HG02610 (cell line): ENCODE data around the gene PKD2L2.
"Not testable (repeated sequence)": the region's sequence is repeated elsewhere in the genome, so short reads cannot be mapped to it uniquely, and the experiment has no call there.

ENCODE experiments used
- ATAC-seq: cut with Tn5 transposase; IDR thresholded peaks from one replicate; pipeline ENCODE4 v1.9.1; 2021; ENCODE audit warnings: mild to moderate bottlenecking, moderate library complexity; ENCODE audit not compliant: unreplicated experiment

The PKD2L2 gene

GRCh38 chr5:137887831-137888230, 1.4 kb upstream of the PKD2L2 start:
- no peak for ATAC-seq

DNA sequence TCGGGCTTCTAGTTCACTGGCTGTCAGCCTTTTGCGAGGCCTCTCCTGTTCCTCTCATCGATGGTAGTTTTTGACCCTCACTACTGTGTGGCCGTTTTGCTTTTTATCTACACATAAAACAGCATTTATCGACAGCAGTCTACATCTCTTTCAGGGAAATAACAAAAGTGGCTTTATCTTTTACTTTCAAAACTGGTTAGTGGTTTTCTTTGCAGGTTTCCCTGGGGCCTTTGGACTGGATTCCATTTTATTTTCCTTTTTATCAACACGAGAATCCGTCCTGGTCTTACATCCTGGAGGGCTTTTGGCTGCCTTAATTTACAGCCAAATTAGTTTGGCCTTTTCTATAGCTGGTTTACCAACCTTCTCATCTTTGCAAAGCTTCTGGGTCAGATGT, 793 bp upstream of the PKD2L2 start:
- ATAC-seq: no peak

DNA sequence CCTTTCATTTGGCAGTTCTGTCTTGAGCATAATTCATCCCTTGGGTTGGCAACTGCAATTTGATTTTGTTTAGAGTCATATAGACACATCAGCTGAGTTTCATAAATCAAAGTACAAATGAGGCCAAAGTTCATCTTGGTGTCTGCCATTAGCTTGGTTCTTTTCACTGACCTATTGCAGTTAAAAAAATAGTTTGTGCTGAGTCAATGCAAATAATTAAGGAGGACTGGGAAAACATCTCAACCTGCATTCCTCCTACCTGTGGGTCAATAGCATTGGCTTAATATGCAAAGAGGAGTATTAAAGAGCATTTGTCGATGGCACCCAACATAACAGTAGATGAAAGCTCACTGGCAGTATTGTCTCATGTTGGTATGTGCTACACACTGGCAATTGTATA, 1.6 kb downstream of the PKD2L2 start:
- ATAC-seq: no peak

DNA sequence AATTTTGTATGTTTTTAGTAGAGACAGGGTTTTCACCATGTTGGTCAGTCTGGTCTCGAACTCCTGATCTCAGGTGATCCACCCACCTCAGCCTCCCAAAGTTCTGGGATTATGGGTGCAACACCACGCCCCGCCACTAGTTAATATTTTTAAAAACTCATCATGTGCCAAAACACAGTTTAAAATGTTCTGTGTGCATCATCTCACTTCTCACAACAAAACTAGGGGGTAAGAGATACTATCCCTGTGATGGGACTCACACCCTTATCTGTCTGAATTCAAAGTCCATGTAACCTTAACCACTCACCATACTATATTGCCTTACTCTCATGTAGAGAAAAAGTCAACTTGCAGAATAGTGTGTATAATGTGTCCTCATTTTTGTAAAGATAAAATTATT, 2.6 kb downstream of the PKD2L2 start:
- ATAC-seq: no peak

DNA sequence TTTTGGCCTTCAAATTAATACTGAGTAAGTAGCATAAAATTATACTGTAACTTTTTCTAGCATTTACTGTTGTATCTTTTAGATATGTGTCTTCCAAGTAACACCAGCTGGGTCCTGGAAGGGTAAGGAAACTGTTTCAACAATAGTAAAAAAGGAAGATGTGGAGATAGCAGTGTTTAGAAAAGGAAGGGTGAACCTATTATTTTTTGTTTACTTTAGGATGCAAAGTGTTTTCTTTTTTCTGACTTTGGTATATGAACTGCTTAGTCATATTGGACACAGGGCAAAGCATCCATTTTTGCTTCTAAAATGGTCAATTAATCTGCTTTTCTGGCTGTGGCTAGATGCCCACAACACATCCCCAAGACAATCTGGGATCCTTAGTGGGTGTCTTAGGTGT, 5.3 kb downstream of the PKD2L2 start:
- no peak for ATAC-seq

GRCh38 chr5:137896560-137896959, 7.3 kb downstream of the PKD2L2 start:
- ATAC-seq: no peak

GRCh38 chr5:137899493-137899892, 10.2 kb downstream of the PKD2L2 start:
- ATAC-seq: no peak

- no peak for ATAC-seq
These were observed 12.0 kb downstream of the PKD2L2 start for GRCh38 chr5:137901011-137901817.

DNA sequence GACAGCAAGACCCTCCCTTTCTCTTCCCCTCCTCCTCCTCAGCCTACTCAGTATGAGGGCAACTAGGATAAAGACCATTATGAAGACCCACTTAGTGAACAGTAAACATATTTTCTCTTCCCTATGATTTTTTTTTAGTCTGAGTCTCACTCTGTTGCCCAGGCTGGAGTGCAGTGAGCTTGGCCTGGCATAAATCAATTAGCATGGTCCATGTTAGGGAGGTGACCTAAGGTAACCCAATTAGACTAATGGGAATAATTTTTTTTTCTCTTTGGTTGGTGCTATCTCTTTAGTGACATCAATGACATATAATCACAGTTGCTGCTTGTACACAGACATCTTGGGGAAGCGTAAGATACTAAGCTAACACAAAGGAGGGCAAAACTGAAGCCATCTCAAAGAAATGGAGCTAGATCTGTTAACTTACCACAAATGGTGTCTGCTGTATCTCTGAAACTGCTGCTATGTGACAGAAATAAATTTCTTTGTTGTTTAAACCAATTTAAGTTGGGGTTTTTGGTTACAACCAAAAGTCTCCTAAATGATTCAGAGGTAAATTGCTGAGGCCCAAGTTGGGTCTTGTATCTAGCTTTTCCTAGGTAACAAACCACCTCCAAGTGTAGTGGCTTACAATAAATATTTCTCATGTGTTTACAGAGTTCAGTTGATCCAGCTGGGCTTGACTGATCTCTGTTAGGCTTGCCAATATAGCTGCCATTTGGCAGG, 13.3 kb downstream of the PKD2L2 start:
- ATAC-seq: no peak

GRCh38 chr5:137914758-137915157, 25.5 kb downstream of the PKD2L2 start:
- no peak for ATAC-seq

DNA sequence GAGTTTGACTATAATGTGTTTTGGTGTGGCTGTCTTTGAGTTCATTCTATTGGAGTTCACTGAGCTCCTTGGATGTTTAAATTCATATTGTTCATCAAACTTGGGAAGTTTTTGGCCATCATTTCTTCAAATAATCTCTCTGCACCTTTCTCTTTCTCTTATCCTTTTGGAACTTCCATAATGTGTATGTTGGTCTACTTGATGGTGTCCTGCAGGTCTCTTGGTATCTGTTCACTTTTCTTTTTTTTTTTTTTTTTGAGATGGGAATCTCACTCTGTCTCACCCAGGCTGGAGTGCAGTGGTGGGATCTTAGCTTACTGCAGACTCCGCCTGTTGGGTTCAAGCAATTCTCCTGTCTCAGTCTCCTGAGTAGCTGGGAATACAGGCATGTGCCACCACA, 27.7 kb downstream of the PKD2L2 start:
- no peak for ATAC-seq

DNA sequence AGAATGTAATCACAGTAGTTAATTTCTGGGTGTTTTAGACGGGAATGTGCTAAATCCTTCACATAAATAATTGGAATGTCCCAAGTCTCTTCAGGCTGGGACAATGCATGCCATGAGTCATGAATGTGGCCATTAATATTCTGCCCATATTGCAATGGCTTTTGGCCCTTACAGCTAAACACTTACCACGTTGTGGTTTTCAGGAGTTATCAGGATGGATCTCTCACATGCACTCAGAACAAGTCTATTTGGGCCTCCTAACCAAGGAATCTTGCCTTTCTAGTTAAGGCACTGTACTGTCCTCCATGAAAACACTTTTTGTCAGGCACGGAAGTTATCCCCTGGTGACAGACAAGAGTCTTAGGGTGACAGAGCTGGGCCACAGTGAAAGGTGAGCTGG, 32.7 kb downstream of the PKD2L2 start:
- no peak for ATAC-seq

- ATAC-seq: no peak
These were observed 34.6 kb downstream of the PKD2L2 start for GRCh38 chr5:137923856-137924255.

- ATAC-seq: no peak
These were observed 43.5 kb downstream of the PKD2L2 start for GRCh38 chr5:137932800-137933199.

GRCh38 chr5:137933491-137933911, 44.2 kb downstream of the PKD2L2 start:
- ATAC-seq: no peak

- peak; percentile 79 for ATAC-seq
These were observed 45.9 kb downstream of the PKD2L2 start for GRCh38 chr5:137935190-137935589.

DNA sequence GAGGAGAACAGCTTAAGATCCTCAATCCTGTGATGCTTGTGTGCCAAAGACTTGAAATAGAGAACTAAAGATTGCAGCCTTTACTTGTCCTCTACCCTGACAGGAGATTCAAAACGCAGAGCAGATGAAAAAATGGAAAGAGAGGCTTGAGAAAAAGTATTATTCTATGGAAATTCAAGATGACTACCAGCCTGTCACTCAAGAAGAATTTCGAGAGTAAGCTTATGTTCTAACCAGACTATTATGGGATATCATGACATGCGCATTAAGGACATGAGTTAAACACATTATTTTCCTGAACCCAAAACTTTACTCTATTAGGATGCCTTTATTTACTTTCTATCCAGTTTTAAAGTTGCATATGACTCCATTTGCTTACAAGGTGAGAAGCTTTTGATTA, 46.4 kb downstream of the PKD2L2 start:
- no peak for ATAC-seq

DNA sequence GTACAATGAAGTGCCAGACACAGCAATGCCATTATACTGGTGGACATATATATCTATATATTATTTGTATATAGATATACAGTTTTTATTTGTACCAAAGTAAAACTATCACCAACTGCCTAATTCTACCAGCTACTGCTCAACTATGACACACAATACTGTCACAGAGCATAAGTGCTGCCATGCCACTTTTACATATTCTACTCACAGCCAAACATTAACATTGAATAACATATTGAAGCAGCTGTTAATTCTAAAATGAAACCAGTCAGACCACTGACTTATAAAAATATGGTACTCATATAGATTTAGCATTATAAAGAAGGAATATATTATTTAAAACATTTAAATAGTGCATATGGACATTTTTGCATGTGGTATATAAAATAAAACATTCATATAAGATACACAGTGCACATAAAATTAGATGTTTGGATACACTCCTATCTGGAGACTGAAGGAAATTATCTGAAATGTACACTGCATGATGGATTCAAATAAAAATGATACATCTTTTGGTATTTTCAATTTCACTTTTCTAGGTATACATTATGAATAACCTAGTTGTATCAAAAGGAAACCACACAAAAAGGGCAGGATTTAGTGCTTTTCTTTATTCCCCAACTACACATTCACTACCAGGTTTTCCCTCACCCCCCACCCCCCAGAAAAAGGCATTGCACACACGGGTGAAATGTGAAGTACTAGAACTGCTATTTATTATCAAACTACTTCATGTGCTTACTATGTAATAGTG, 48.9 kb downstream of the PKD2L2 start:
- ATAC-seq: no peak

DNA sequence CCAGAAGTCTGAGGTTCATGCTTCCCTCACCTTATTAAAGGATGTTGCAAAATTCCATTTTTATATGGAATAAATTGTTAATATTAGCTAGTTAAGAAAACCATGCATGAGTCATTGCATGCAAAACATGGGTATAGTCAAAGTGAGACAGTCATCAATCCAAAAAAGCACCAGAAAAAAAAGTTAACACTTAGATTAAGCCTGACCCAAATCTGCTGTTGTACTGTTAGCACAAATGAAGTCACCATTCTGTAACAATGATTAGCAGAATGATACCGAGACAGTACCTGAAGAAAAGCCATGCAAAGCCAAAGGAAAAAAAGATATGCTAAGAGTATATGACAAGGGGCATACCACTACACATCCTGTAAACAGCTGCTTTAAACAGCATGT, 49.5 kb downstream of the PKD2L2 start:
- ATAC-seq: peak; percentile 45

DNA sequence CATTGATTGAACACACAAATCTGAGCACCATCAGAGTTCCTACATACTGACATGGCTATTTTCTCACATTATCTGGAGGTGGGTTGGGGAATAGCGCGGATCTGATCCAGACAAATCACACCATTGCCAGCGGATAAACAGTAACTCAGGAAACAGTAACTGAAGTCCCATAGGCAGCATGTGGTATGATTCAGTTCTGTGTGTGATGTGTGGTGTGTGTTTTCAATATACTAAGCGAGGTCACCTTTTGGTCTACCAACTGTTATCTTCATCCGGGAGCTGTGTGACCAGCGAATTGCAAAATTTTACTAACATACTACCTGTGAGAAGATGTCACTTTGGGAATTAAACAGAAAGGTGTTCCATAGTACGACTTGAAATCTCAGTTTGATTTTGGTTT, 50.1 kb downstream of the PKD2L2 start:
- no peak for ATAC-seq

DNA sequence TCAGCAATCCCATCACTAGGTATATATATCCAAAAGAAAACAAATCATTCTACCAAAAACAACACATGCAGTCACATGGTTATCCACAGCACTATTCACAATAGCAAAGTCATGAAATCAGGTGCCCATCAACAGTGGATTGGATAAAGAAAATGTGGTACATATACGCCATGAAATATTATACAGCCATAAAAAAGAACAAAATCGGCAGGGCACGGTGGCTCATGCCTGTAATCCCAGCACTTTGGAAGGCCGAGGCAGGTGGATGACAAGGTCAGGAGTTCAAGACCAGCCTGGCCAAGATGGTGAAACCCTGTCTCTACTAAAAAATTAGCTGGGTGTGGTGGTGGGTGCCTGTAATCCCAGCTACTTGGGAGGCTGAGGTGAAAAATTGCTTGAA, 55.0 kb downstream of the PKD2L2 start:
- not testable (repeated sequence) for ATAC-seq

- no peak for ATAC-seq
These were observed 56.6 kb downstream of the PKD2L2 start for GRCh38 chr5:137945825-137946224.
